ENCODE measurements around the gene MINDY2.

MINDY2 gene

DNA sequence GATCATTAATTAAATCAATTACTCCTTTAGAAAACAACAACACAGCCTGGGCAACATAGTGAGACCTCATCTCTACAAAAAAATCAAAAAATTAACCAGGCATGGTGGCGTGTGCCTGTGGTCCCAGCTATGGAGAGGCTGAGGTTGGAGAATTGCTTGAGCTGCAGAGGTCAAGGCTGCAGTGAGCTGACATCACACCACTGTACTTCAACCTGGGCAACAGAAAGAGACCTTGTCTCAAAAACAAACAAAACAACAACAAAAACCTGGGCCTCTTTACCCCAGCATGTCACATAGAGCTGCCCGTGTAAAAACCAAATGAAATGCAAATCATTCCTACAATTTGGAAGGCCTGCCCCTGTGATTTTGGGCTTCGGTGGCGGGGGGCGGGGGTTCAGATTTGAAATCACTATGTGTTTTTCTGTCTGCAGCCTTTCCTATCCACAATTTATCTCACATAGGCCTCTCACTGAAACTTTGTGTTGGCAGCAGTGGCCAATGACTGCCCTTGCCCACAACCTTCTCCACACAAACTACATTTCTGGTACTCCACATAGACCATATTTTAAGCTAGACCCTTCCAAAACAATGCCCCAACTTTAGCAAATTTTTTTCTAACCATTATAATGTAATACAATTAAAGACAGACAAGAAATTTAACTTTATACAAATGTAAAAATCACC, 28.1 kb upstream of the MINDY2 start:
- no peak overlapping the region for H3K4me3 Mint-ChIP-seq
- H3K9me3 Mint-ChIP-seq = no peaks in the 10 kb centered on the region
- no peaks in the 10 kb centered on the region for H3K27me3 Mint-ChIP-seq
- peaks cover 23% of the 10 kb centered on the region for H3K36me3 Mint-ChIP-seq
- H3K4me1 Mint-ChIP-seq = peaks cover 61% of the 10 kb centered on the region
- CTCF ChIA-PET = no interaction called here
- no peak overlapping the region for H3K27ac Mint-ChIP-seq
- DNase-seq = no peak

GRCh38 chr15:58746174-58746573, 24.9 kb upstream of the MINDY2 start:
- CTCF ChIA-PET = no interaction called here
- peaks cover 4% of the 10 kb centered on the region for H3K27me3 Mint-ChIP-seq
- H3K4me1 Mint-ChIP-seq = peaks cover 59% of the 10 kb centered on the region
- H3K9me3 Mint-ChIP-seq = no peaks in the 10 kb centered on the region
- peaks cover 31% of the 10 kb centered on the region for H3K36me3 Mint-ChIP-seq
- no peak overlapping the region for H3K4me3 Mint-ChIP-seq
- no peak for DNase-seq
- no peak overlapping the region for H3K27ac Mint-ChIP-seq

- Mint-ChIP-seq H3K36me3 (peaks cover 24% of the 10 kb centered on the region), H3K4me3 (peak overlapping the region; percentile 88), H3K27ac (peak overlapping the region; percentile 88), H3K9me3 (no peaks in the 10 kb centered on the region), H3K4me1 (peaks cover 45% of the 10 kb centered on the region), H3K27me3 (peaks cover 4% of the 10 kb centered on the region)
- CTCF ChIA-PET = interaction anchor here (0.6 kb wide), 1 partner anchor 89 kb away, joined by 3 read pairs; no protein-coding TSS in a partner anchor
- DNase-seq = peak; percentile 75
Observed at GRCh38 chr15:58748040-58748851, 22.9 kb upstream of the MINDY2 start.

DNA sequence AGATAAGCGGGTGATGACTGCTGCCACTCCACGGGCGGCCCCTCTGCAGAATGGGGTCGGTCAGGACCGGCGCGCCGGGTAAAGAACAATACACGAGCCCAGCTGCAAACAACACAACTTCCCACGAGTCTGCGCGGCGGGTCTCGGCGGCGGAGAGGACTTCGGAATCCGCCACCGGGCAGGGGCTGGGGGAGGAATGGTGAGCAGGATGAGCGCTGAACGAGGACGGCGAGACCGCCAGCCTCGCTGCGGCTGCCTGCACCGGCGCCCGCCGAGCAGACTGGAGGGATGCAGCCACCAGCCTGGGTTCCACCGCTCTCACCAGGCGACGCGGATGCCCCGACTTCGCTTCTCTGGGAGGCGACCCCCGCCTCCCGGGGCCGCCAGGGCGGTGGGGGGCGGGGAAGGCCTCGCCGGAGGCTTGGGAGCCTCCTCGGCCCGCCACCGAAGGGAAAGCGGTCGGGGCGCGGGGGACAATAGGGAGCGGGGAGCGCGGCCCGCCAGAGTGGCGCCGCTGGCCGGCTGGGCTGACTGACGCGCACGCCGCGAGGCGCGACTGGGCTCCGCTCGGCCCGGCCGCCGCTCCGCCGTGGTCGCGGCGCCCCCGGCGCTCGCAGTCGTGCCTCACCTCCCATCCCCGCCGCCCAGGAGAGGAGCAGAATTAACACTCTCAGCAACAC, 22.1 kb upstream of the MINDY2 start:
- peaks cover 24% of the 10 kb centered on the region for H3K36me3 Mint-ChIP-seq
- H3K27ac Mint-ChIP-seq = peak overlapping the region; percentile 96
- peaks cover 5% of the 10 kb centered on the region for H3K27me3 Mint-ChIP-seq
- H3K4me1 Mint-ChIP-seq = peaks cover 42% of the 10 kb centered on the region
- no peaks in the 10 kb centered on the region for H3K9me3 Mint-ChIP-seq
- CTCF ChIA-PET = interaction anchor here (1.4 to 1.6 kb wide), 2 partner anchors 22 to 232 kb away, joined by 4 to 8 read pairs; partner anchors contain the start of gene MINDY2
- DNase-seq = peak; percentile 60
- peak overlapping the region; percentile 98 for H3K4me3 Mint-ChIP-seq

DNA sequence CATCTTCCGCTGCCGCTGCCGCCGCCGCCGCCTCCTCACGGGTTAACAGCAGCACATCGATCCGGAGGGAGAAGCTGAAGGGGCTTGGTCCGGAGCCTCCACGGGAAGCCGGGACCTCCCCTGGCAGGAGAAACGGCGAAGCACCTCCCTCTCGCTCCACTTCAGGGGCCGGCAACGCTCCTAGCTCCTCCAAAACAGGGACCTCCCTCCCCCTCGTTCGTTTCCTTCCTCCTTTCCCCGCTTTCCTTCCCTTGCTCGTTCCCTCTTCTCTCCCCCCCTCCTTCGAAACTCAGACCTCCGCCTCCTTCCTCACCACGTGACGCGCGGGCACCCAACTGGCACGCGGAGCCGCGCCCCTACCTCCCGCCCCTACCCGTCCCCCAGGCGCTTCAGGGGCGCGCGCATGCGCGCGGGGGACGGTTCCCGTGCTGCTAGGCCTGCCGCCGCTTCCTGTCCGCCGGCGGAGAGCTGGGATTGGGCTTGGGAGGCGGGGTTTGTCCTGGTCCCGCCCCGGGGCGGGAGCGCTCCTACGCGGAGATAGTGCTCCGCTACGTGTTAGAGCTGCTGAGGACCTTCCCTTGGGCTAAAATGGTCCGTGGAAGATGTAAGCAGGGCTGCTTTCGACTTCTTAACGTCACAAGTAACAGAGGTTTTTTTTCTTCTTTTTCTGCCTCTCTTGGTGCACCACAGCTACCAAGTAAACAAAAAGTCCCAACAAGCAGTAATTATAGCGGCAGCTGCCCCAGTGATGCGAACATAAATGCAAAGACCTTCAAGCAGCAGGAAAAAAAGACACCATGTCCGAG, 21.4 kb upstream of the MINDY2 start, which contains the start of gene ADAM10:
TSS of gene ADAM10 (minus strand) at position 176 of the 806 bp plus-strand sequence. CDS start at position 3, 173 bp downstream.
- CTCF ChIA-PET = interaction anchor here (0.7 to 1.6 kb wide), 5 partner anchors 21 to 522 kb away, joined by 4 to 8 read pairs (median 4); partner anchors contain the start of gene MINDY2
- Mint-ChIP-seq H3K9me3 (no peaks in the 10 kb centered on the region), H3K27me3 (peaks cover 9% of the 10 kb centered on the region), H3K4me1 (peaks cover 38% of the 10 kb centered on the region), H3K36me3 (peaks cover 21% of the 10 kb centered on the region), H3K27ac (peak within 1 kb of the TSS; percentile 96), H3K4me3 (peak within 1 kb of the TSS; percentile 98)
- peak; percentile 99 for DNase-seq

DNA sequence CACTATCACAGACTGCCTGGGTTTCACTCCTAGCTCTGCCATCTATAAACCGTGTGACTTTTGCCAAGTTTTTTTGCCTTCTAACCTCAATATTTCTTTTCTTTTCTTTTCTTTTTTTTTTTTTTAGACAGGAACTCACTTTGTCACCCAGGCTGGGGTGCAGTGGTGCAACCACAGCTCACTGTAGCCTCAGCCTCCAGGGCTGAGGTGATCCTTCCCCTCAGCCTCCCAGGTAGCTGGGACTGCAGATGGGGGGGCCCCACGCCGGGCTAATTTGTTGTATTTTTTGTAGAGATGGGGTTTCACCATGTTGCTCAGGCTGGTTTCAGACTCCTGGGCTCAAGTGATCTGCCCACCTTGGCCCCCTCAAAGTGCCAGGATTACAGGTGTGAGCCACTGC, 18.4 kb upstream of the MINDY2 start:
- Mint-ChIP-seq H3K4me3 (no peak overlapping the region), H3K27ac (no peak overlapping the region), H3K36me3 (peaks cover 10% of the 10 kb centered on the region), H3K27me3 (peaks cover 20% of the 10 kb centered on the region), H3K9me3 (no peaks in the 10 kb centered on the region), H3K4me1 (peaks cover 19% of the 10 kb centered on the region)
- DNase-seq = peak; percentile 27
- CTCF ChIA-PET = interaction anchor here (1.1 kb wide), 1 partner anchor 20 kb away, joined by 3 read pairs; no protein-coding TSS in a partner anchor

GRCh38 chr15:58755350-58755749, 15.8 kb upstream of the MINDY2 start:
- H3K4me1 Mint-ChIP-seq = peaks cover 10% of the 10 kb centered on the region
- no peak overlapping the region for H3K27ac Mint-ChIP-seq
- H3K9me3 Mint-ChIP-seq = no peaks in the 10 kb centered on the region
- H3K27me3 Mint-ChIP-seq = peaks cover 25% of the 10 kb centered on the region
- no peak for DNase-seq
- CTCF ChIA-PET = interaction anchor here (0.6 to 1.6 kb wide), 3 partner anchors 481 to 527 kb away, joined by 3 to 9 read pairs (median 5); no protein-coding TSS in a partner anchor
- H3K4me3 Mint-ChIP-seq = no peak overlapping the region
- H3K36me3 Mint-ChIP-seq = no peaks in the 10 kb centered on the region

DNA sequence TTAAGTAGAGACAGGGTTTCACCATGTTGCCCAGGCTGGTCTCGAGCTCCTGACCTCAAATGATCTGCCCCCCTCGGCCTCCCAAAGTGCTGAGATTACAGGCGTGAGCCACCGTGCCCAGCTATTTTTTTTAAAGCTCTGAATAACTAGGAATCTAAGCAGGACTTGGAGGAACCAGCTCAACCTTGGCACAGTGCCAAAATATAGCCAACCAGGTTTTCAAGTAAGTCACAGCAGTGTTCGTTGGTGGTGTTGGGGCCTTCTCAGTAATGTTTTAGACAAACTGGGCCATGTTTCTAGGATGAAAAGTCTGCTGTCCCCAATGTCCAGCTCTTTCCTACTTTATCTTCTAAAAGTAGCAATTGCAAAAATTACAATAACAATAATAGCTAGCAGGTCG, 15.1 kb upstream of the MINDY2 start:
- peaks cover 5% of the 10 kb centered on the region for H3K4me1 Mint-ChIP-seq
- H3K4me3 Mint-ChIP-seq = no peak overlapping the region
- H3K27ac Mint-ChIP-seq = no peak overlapping the region
- CTCF ChIA-PET = interaction anchor here (0.6 to 1.6 kb wide), 3 partner anchors 482 to 527 kb away, joined by 3 to 9 read pairs (median 5); no protein-coding TSS in a partner anchor
- H3K27me3 Mint-ChIP-seq = peaks cover 28% of the 10 kb centered on the region
- H3K36me3 Mint-ChIP-seq = no peaks in the 10 kb centered on the region
- no peak for DNase-seq
- no peaks in the 10 kb centered on the region for H3K9me3 Mint-ChIP-seq

DNA sequence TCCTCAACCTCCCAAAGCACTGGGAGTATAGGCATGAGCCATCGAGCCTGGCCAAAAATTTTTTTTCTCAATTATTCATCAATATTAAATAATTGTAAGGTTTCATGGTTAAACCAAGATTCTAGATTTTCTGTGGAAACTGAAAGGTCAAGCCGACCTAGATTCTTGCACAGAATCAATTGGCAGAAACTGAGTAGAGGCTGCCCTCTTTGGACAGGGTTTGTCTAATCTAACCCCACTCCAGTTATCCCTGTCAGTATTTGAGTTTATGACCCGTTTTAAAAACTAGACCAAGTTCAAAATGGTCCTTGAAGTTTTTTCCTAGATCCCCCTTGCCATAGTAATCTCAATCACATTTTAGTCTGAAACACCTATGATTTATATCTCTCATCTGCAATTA, 13.0 kb upstream of the MINDY2 start:
- CTCF ChIA-PET = no interaction called here
- DNase-seq = peak; percentile 27
- no peak overlapping the region for H3K27ac Mint-ChIP-seq
- H3K9me3 Mint-ChIP-seq = no peaks in the 10 kb centered on the region
- no peaks in the 10 kb centered on the region for H3K4me1 Mint-ChIP-seq
- peaks cover 35% of the 10 kb centered on the region for H3K27me3 Mint-ChIP-seq
- H3K36me3 Mint-ChIP-seq = peaks cover 2% of the 10 kb centered on the region
- no peak overlapping the region for H3K4me3 Mint-ChIP-seq

- DNase-seq = no peak
- Mint-ChIP-seq H3K27me3 (peaks cover 31% of the 10 kb centered on the region), H3K9me3 (peaks cover 7% of the 10 kb centered on the region), H3K4me3 (no peak overlapping the region), H3K36me3 (peaks cover 2% of the 10 kb centered on the region), H3K27ac (no peak overlapping the region), H3K4me1 (no peaks in the 10 kb centered on the region)
- CTCF ChIA-PET = interaction anchor here (0.7 to 3.5 kb wide), 6 partner anchors 10 to 532 kb away, joined by 3 to 26 read pairs (median 11); partner anchors contain the start of gene MINDY2
Observed at GRCh38 chr15:58760385-58761009, 10.6 kb upstream of the MINDY2 start.

GRCh38 chr15:58761010-58761388, 10.1 kb upstream of the MINDY2 start:
- H3K9me3 Mint-ChIP-seq = peaks cover 9% of the 10 kb centered on the region
- H3K36me3 Mint-ChIP-seq = peaks cover 2% of the 10 kb centered on the region
- peak; percentile 47 for DNase-seq
- H3K4me1 Mint-ChIP-seq = no peaks in the 10 kb centered on the region
- no peak overlapping the region for H3K27ac Mint-ChIP-seq
- no peak overlapping the region for H3K4me3 Mint-ChIP-seq
- peaks cover 31% of the 10 kb centered on the region for H3K27me3 Mint-ChIP-seq
- CTCF ChIA-PET = interaction anchor here (0.6 to 3.5 kb wide), 8 partner anchors 10 to 1722 kb away, joined by 3 to 26 read pairs (median 4); partner anchors contain the start of gene MINDY2

GRCh38 chr15:58762285-58762684, 8.8 kb upstream of the MINDY2 start:
- Mint-ChIP-seq H3K27me3 (peaks cover 29% of the 10 kb centered on the region), H3K9me3 (peaks cover 11% of the 10 kb centered on the region), H3K4me3 (no peak overlapping the region), H3K36me3 (peaks cover 4% of the 10 kb centered on the region), H3K27ac (no peak overlapping the region), H3K4me1 (no peaks in the 10 kb centered on the region)
- DNase-seq = no peak
- CTCF ChIA-PET = interaction anchor here (3.0 kb wide), 1 partner anchor 9 kb away, joined by 17 read pairs; the partner anchor contains the start of gene MINDY2

DNA sequence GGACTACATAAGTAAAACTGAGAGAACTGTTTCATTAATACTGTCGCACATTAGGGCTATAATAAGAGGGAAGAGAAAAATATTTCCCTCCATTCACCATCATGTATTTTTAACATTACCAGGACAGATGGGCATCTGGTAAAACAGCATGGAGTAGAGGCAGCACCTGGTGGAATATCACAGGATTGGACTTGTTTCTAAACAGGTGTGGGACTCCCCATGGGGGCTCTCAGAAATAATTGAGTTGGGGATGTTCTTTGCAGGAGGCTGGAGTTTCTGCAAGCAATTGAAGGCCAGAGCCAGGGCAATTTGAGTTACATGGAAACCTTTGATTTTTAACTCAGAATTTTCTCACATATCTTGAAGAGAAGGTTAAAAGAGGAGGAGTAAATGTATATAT, 8.4 kb upstream of the MINDY2 start:
- Mint-ChIP-seq H3K9me3 (peaks cover 11% of the 10 kb centered on the region), H3K4me3 (no peak overlapping the region), H3K27me3 (peaks cover 24% of the 10 kb centered on the region), H3K27ac (no peak overlapping the region), H3K4me1 (no peaks in the 10 kb centered on the region), H3K36me3 (peaks cover 4% of the 10 kb centered on the region)
- DNase-seq = no peak
- CTCF ChIA-PET = interaction anchor here (1.0 kb wide), 2 partner anchors 494 to 535 kb away, joined by 3 to 7 read pairs; no protein-coding TSS in a partner anchor
